NCI-H1417 treated with DMSO at 0.1 percent for 48 hours (cell line): ENCODE measurements around the gene CDKN1C.

Source experiments
- DNase-seq: peaks from one replicate; lab custom pipeline; 2025; lab: John Stamatoyannopoulos, UW

Gene CDKN1C

DNA sequence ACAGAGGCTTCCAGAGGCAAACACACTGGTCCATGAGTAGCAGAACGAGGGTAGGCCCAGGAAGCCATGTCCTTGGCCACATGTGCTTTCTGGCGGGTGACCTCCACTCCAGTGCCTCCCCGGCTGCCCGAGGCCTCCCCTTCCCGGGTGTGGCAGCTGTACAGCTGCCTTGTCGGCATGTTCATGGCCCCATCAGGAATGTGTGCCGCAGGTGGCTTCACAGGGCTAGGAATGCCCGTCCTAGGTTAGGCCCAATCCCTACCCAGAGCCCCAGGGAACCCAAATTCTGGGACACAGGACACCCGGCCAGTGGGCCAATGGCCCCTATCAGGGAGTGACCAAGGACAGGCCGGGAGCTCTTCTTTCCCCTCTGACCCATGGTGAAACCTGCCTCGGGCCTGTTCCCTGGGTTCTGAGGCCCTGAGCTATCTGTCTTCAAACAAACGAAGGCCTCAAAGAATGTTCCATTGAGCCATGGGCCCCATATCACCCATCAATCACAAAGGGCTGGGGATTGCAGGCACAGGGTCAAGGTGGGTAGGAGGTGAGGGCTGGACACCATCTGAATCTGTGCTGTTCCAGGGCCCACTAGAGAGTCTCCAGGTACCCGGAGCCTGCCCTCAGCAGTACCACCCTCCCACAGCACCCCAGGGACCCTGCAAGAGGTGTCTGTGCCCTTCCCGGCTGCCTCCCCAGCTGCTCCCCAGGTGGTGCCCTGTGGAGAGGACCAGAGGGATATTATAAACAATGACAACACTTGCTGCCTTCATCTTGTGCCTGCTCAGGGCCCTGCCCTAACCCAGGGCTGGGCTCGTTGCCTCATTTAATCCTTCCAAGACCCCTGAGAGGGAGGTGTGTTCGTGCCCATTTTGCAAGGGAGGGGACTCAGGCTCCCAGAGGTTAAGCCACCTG is 4.0 kb upstream of the CDKN1C start:
- DNase-seq: no peak

DNA sequence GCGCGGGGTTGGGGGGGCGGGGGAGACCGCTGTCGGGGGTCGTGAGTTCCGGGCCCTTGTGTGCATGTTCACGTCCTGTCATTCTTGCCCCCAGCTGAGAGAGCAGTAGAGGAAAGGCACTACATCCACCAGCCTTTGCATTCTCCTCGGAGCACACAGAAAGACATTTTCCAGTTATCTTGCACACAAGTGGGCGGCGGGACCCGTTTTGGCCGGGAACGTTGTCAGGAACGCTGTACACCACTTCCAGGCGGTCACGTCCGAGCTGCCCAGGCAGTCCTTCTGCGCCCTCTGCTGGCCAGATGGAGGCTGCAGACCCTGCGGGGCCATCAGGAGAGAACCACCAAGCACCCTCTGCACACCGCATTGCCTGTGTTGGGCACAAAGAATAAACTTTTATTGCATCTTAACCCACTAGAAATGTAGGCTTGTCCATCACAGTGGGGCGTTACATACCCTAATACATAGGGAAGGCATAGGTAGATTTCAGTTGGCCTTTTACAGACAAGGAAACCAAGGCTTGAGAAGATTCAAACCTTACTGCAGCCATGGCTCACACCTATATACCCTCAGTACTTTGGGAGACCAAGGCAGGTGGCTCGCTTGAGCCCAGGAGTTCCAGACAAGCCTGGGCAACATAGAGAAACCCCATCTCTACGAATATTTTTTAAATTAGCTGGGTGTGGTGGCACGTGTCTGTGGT is 2.8 kb upstream of the CDKN1C start:
- peak; percentile 3 for DNase-seq

DNA sequence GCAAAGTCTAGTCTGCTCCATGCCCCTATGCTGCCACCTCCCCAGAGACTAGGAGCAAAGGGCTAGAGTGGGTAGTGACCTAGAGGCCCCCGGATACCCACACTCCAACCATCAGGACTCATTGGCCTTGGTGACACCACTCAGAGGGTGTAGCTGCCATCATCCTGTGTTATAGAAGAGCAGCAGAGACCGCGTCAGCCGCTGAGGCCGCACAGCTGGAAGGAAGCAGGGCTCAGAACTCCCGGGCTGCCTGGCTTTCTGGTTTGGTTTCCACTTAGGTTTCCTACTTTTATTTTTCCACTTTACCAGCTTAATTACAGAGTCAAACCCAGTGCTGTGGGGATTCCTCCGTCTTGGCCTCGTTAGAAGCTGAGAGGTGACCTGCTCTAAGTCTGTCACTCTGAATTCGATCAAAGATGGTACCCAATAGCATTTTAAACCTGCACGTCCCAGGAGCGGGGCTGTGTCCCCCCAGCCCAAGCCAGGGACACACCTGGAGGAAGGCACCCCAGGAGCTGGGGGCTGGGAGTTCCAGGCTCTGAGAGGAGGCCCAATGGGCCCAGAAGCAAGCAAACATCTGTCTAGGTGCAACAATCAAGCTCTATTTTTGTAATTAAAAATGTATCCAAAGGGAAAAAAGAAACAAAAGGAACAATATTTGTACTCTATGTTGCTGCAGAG is 2.1 kb upstream of the CDKN1C start:
- no peak for DNase-seq

DNA sequence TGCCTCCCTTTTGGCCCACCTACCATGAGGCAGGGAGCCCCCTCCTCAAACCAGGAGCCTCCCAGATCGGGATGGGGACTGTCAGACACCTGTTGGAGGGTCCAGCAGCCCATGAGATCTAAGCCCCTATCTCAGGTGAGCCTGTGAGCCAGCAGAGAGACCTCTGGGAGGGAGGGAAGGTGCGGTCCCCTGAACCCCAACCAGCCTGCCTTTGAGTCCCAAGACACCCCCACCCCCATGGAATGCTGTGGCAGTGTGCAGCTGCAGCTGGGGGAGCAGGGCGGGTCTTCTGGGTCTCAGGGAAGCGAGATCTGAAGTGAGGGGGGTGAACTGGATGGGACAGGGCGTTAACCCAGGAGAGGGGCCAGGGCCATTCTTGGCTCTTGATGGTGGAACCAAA is 1.4 kb upstream of the CDKN1C start:
- no peak for DNase-seq

DNA sequence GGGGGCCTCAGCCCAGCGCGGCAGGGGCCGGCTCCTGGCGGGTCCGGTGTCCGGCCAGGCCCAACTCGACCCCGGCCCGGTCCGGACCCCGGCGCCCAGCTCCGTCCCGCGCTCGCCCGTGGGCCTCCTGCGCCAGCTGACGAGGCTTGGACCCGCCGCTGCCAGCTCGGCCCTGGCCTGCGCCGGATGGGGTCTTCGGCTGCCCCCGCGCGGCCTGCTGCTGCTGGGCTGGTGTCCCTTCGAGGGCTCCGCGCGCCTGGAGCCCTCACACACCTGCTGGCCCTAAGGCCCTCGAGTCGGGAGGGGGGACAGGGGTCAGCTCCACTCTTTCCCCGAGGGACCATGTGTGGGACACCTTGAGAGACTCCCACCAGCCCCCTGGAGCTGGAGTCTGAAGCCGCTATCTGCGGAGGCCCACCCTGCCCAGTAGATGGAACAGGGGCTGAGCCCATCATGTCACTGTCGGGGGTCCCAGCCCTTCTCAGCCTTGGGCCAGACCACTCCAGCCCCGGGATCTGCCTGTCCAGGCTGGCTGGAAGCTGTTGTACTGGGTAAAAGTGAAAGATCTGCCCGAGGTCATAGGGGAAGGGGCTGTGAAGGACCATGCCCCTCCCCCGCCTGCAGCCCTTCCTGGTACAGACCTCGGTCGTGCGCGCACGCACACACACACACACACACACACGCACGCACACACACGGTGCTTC is 768 bp upstream of the CDKN1C start:
- no peak for DNase-seq

DNA sequence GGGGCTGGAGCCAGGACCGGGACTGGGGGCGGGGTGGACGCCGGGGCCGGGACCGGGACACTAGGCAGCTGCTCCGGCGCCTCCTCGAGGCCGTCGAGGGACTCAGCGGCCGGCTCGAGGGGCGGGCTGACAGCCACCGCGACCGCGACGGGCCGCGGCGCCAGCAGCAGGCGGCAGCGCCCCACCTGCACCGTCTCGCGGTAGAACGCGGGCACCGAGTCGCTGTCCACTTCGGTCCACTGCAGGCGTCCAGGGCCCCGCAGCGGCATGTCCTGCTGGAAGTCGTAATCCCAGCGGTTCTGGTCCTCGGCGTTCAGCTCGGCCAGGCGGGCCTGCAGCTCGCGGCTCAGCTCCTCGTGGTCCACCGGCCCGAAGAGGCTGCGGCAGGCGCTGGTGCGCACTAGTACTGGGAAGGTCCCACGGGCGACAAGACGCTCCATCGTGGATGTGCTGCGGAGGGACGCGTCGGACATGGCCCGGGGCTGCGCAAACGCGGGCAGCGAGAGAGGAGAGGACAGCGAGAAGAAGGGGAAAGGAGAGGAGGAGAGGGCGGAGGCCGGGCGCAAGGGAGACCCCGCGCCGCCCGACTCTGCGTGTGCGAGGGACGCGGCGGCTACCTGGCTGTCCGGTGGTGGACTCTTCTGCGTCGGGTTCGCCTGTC is 428 bp downstream of the CDKN1C start:
- DNase-seq: no peak

DNA sequence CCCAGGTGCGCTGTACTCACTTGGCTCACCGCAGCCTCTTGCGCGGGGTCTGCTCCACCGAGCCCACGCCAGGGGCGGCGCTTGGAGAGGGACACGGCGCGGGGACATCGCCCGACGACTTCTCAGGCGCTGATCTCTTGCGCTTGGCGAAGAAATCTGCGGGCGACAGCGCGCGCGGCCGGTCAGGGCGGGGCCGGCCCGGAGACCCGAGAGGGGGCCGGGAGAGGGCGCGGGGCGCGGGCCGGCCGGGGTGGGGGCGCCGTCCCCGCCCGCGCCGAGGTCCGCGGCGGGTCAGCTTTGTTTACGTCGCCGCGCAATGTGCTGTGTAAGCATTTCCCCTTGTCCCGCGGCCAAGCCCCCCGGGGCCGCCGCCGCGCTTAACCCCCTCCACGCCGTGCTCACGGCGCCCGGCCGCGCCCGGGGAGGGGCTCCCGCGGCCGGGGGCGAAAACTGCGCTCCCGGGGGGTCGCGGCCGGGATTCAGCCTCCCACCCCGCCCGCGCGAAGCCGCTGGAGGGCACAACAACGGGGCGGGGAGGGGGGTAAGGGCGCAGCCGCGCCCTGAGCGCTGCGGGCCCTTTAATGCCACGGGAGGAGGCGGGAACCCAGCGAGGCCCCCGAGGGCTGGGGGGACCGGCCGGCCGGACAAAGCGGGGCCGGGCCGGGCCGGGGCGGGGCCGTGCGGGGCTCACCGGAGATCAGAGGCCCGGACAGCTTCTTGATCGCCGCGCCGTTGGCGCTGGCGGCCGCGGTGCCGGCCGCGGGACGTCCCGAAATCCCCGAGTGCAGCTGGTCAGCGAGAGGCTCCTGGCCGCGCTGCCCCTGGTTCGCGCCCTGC is 1.4 kb downstream of the CDKN1C start:
- no peak for DNase-seq

DNA sequence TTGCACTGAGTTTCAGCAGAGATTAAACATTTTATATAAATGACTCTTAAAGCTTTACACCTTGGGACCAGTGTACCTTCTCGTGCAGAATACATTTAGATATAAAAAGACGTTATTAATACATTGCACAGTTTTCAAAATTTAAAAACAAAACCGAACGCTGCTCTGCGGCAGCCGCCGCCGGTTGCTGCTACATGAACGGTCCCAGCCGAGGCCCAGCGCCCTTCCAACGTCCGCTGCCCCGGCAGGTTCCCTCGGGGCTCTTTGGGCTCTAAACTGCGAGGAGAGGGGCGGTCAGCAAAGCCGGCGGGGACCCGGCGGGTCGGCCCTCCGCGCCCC is 2.0 kb downstream of the CDKN1C start:
- no peak for DNase-seq

DNA sequence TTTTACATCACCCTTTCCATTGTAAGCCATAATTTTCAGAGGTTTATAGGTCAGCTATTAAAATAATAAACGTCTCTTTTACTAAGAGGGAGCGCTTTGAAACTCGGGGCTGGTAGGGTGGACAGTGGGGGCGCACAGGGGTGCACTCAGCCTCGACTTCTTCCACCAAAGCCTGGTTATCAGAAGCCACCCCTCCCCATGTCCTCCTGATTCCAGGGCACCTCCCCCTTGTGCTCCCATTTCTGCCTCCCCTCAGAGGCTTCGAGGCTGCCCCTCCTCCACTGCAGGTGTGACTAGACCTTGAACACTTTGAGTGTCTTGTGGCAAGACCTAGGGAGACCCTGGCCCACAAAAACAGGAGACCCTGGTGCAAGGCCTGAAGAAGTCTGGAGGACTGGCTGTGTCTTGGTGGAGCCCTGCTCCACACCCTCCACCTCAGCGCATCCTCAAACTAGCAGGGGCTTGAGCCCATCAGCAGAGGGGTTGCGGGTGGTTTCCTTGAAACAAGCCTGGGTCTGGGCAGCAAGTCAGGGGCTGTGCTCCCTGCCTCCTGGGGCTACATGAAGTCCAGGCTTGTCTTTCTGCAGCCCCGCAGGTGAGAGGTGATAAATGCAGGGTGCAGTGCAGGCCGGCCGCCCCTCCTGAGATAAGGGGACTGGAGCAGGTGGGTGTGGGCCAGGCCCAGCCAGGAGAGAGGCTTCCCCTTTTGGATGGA is 3.0 kb downstream of the CDKN1C start:
- DNase-seq: no peak

DNA sequence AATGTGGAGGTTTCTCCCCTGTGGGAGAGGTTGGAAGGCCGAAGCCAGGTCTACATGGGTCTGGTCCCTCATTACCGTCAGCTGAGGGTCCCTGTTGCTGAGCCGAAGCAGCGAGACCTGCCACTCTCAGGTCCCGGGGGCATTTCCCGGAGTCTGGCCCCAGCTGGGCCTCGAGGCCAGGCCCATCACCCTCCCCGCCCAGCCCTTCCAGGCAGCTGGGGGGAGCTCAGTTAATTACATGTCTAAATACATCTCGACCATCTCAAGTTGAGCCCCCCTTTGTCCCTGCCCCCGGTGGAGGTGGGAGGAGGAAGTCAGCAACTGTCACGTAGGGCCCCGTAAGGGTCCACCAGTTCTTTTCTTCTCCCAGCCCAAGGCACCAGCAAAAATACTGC is 3.6 kb downstream of the CDKN1C start:
- DNase-seq: no peak

DNA sequence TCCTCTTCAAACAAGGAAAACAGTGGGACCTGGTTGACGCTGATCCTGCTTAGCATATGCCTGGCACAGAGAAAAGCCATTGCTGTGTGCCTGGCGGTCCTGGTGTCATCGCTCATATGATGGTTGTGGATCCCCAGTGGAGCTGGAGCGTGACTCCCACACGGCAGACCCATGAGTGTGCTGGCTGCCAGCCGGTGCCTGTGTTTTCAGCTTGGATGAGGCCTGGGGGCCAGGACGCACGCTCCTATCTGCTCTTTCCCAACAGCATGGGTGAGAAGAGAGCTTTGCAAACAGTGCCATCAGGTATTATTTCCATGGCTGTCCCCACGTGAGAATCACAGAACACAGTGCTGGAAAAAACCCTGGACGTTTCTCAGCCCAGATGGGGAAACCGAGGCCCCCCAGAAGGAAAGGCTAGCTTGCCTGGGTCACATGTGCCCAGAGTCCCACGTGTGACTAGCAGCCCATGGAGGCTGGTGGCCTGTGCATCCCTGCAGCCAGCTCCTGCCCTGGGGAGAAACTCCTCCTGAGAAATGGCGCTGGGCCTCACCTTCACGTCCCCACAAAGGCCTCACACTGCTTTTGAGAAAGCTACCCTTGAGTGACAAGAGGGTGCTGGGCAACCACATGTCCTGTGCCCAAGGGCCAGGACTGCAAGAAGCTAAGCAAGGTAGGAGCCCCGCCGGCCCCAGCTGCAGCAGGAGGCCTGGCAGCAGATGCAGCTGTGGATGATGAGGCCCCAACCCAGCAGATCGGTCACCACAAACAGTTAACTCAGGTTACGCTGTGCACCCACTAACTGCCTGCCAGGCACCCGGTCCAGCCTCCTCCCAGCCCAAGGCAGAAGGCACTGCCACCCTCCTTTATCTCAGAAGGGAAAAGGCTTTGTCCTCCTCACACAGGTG is 4.2 kb downstream of the CDKN1C start:
- no peak for DNase-seq

DNA sequence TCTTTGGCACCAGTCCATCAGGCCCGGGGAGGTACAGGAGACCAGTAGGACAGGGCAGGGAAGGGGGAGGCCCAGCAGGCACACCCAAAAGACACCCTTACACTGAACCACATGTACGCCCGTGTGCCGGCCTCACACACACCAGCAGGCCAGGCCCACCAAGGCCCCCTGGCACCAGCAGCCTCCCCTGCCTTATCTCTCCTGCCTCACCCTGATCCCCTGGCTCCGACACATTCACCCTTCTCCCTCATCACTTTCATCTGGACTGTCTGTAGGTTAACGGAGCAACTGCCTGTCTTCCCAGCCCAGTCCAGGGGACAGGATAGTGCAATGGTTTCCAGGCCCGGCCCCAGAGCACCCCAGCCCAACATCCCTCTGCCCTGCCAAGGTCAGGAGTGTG is 4.9 kb downstream of the CDKN1C start:
- DNase-seq: no peak

DNA sequence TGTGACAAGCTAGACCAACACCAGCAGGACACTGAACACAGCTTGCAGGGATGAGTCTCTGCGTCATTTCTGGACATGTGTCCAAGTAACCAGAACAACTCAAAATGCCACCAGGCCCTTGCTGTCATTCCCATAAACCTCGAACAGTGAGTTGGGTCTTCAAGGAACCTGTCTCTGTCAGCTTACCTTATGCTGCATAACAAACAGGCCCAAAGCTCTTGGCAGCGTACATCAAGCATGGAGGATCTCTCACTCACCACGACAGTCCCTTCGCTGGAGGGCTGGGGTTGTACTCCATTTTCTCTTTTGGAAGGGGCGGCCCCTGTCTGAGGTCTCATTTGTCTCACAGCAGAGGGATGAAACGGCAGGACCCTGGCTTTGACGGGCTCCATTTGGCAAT is 6.8 kb downstream of the CDKN1C start:
- DNase-seq: no peak

DNA sequence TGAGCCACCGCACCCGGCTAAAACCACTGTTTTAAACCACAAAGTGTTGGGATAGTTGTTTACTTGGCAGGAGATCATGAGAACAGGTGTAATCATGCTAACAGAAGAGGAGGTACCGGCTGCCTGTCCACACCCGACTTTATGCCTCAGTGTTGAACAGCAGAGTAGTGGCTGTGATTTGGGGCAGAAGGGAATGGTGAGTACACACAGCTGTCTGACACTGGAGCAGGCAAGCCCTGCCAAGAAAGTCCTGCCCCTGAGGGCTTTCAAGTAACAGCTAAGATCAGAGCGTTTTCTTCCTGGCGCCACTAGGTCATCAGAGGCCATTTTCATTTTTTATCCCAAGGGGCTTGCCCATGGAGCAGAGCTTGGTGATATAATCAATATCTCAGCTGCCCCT is 8.1 kb downstream of the CDKN1C start:
- no peak for DNase-seq

DNA sequence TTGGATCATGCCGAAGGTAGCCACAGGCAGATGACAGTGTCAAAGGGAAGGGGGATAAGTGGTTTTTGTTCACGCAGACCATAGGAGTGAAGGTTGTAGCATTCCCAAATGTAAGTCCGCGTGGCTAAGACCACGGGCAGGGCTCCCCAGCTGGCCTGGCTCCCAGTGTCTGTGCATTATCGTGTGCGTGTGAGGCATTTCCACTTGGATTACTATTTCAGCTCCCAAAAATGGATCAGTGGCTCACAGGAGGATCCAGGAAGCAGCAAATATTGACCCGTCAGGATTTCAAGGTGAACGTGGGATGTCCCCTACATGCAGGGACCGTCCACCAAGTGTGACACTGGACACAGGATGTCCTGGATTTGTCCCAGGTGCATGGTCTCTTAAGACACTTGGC is 10.6 kb downstream of the CDKN1C start:
- no peak for DNase-seq

DNA sequence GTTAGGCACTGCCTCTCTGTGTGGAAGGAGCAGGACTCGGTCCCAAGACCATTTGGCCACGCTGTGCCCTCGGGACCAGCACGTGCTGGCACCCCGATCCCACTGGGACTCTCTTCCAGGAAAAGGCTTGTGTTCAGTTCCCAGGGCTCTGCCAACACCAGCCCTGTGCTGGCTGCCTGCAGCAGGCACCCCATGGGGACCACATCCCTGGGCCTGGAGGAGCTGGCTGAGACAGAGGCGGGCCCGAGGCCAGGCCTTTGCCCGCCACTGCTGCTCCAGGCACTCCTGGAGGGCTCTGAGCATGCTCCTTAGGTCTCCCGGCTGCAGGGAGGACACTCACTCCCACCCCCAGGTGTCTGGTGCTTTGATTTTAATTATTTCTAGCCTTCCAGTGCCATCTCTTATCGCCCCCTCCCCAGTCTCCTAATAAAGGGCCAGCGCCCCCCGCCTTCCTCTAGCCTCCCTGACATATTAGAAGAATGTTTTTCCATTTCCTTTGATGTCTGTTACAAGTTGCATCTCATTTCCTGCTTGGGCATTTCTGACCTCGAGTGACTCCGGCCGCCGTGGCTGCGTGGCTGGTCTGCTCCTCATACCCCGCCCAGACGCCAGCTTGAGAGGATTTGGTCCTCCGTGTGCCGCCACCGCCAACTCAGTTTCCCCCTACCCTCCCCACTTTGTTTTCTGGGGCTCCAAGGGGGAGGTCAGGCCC is 14.4 kb downstream of the CDKN1C start:
- DNase-seq: no peak

DNA sequence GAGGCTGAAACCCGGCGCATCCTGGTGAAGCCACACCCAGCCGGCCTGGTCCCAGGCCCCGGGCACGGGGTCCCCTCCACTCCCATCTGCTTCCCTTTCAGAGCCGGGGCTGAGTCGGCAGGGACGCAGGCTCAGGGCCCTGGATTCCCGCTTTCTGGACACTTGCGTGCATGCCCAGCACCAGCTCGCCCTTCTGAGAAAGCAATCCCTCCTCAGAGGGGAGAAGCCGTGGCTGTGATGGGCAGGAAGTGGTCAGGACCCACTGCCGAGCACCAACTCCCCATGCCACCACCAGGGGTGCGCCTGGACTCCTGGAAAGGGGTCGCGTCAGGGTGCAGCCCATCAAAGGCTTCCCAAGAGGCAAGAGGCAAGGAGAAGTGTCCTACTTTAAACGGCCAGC is 15.1 kb downstream of the CDKN1C start:
- DNase-seq: no peak

DNA sequence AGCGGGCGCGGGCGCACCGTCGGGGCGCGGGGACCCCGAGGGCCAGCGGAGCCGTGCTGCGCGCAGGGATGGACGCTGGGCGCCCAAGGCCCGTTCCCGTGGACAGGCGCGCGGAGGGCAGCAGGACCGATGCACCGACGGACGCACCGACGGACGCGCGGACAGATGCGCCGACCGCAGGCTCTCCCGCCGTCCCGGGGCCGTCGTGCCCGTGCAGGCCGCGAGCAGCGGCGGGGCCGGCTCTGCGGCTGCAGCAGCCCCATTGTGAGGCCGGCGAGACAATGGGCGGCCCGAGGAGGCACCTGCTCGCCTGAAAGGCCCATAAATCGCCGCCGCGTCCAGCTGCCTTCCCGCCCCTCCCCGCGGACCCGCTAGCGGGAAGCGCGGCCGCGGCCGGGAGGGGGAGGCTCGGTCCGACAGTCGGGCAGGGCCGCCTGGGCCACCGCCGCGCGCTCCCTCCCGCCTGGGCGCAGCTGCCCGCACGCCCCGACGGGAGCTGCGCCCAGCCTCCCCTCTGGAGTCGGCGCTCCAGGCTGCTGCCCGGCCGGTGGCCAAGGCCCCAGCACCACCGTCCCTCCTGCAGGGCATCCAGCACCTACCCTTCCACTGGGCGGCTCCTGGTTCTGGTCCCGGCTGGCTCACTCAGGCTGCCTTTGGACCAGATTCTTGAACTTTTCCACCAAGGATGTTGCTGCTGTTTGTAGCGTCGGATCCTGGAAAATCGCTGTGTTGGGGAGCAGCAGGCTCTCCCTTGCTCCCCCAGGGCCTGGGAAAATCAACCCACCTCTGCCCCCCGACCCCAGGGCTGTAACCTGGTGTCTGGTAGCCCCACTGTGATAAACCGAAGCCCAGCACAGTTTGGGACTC is 15.8 kb downstream of the CDKN1C start:
- DNase-seq: no peak
